K562 (cell line): ENCODE data around the gene NEK5. TPM values are rescaled to one million over a fixed set of nuclear protein-coding genes. Genes with fewer than 3 reads are reported as not detected.
A peak's percentile ranks its signal among the peaks of the same experiment; 100 is the strongest.

Experiments used
- CBFA2T2 ChIP-seq: fragments of 450-650 bp; conservative IDR thresholded peaks from 2 replicates; pipeline ENCODE4 v1.6.1; 2017; ENCODE audit warnings: mild to moderate bottlenecking
- EGR1 ChIP-seq: fragments of 450-650 bp; conservative IDR thresholded peaks from 2 replicates; pipeline ENCODE4 v1.6.1; 2017; ENCODE audit warnings: mild to moderate bottlenecking
- GTF2A2 ChIP-seq: IDR thresholded peaks from 2 replicates; pipeline ENCODE4 v1.6.1; 2016; ENCODE audit warnings: mild to moderate bottlenecking, missing genetic modification characterization, missing compliant biosample characterization
- KLF16 ChIP-seq: IDR thresholded peaks from 2 replicates; pipeline ENCODE4 v1.6.1; 2016; ENCODE audit warnings: antibody characterized with exemption
- MAZ ChIP-seq, 2 experiments: fragments of 450-650 bp in 1 of 2; sonication (generic) in 1 of 2; formaldehyde crosslinking; IDR thresholded peaks in 1 of 2; conservative IDR thresholded peaks in 1 of 2; 2 replicates each; pipeline versions ENCODE4 v1.4.0 to v1.5.0; 2020; ENCODE audit warnings: mild to moderate bottlenecking in 1 of 2, missing genetic modification reagents in 1 of 2
- NR2F6 ChIP-seq: fragments of 450-650 bp; formaldehyde crosslinking; IDR thresholded peaks from 2 replicates; pipeline ENCODE4 v1.4.0; 2020; ENCODE audit warnings: mild to moderate bottlenecking
- SMARCA4 ChIP-seq: fragments of 450-650 bp; IDR thresholded peaks from 2 replicates; pipeline ENCODE4 v1.6.1; 2016
- SNIP1 ChIP-seq: fragments of 450-650 bp; IDR thresholded peaks from 2 replicates; pipeline ENCODE4 v1.7.1; 2017; ENCODE audit warnings: low read depth, mild to moderate bottlenecking
- SRSF9 ChIP-seq: fragments of 200-400 bp; formaldehyde crosslinking; IDR thresholded peaks from 2 replicates; pipeline ENCODE4 v1.6.1; 2017; ENCODE audit warnings: low read depth, low read length, borderline replicate concordance
- TEAD2 ChIP-seq: fragments of 450-650 bp; IDR thresholded peaks from 2 replicates; pipeline ENCODE4 v1.6.1; 2016; ENCODE audit warnings: missing genetic modification characterization, control low read depth, missing compliant biosample characterization
- TFAM ChIP-seq: fragments of 250-450 bp; sonication (Bioruptor Pico); conservative IDR thresholded peaks from 2 replicates; pipeline ENCODE4 v1.5.0; 2021; ENCODE audit warnings: mild to moderate bottlenecking, moderate library complexity
- YY1 ChIP-seq, 3 experiments: IDR thresholded peaks; 2 replicates each; pipeline ENCODE4 v1.6.1; 2011; ENCODE audit warnings: low read length in 2 of 3, mild to moderate bottlenecking in 2 of 3, moderate library complexity in 2 of 3, borderline replicate concordance in 1 of 3, control low read depth in 1 of 3, low read depth in 1 of 3; ENCODE audit not compliant: insufficient read depth in 3 of 3, insufficient replicate concordance in 2 of 3, control insufficient read depth in 1 of 3, insufficient read length in 1 of 3; ENCODE audit errors: extremely low read depth in 1 of 3
- ZNF780A ChIP-seq: fragments of 250-450 bp; sonication (Bioruptor Pico); IDR thresholded peaks from 2 replicates; pipeline ENCODE4 v1.5.0; 2021; ENCODE audit warnings: mild to moderate bottlenecking
- polyA plus RNA-seq, 8 experiments: library from polyadenylated mRNA; depleted of rRNA in 4 of 8; stranded (reverse) in 5 of 8; unstranded in 3 of 8; fragments of >200 nt; fragmentation: Nextera tagmentation in 2 of 8; fragmentation: Illumina TruSeq in 1 of 8; extraction: Ambion mirVana in 2 of 8; extraction: Trizol in 1 of 8; gene quantifications; 2 replicates each; pipeline versions ENCODE4 v1.2.1 to v1.2.3, GENCODE V29; 2011 to 2014; ENCODE audit warnings: inconsistent platforms in 1 of 8, missing spikeins in 1 of 8
- total RNA-seq, 7 experiments: library from RNA; depleted of rRNA in 6 of 7; stranded (reverse); fragments of >200 nt in 6 of 7; fragmentation: Illumina TruSeq in 2 of 7; extraction: Trizol in 2 of 7; gene quantifications; 2 replicates each; pipeline versions ENCODE4 v1.2.1 to v1.2.3, GENCODE V29; 2011 to 2021; ENCODE audit warnings: low replicate concordance in 1 of 7
- TF ChIP-seq, protein P1 (sequence below): fragments of 250-450 bp; sonication (Bioruptor Pico); IDR thresholded peaks from 2 replicates; pipeline ENCODE4 v1.5.0; 2022; ENCODE audit warnings: mild to moderate bottlenecking
- TF ChIP-seq, protein P2 (sequence below): sonication (generic); formaldehyde crosslinking; IDR thresholded peaks from 2 replicates; pipeline ENCODE4 v1.8.0; 2022; ENCODE audit warnings: missing genetic modification reagents, mild to moderate bottlenecking, borderline replicate concordance
- TF ChIP-seq, protein P3 (sequence below): fragments of 250-450 bp; sonication (Bioruptor Pico); IDR thresholded peaks from 2 replicates; pipeline ENCODE4 v1.6.1; 2021; ENCODE audit warnings: mild to moderate bottlenecking
- TF ChIP-seq, protein P4 (sequence below), 2 experiments: fragments of 450-650 bp; IDR thresholded peaks; 2 replicates each; pipeline ENCODE4 v1.6.1; 2016
- TF ChIP-seq, protein P5 (sequence below): fragments of 250-450 bp; sonication (Bioruptor Pico); IDR thresholded peaks from 2 replicates; pipeline ENCODE4 v1.9.0; 2021; ENCODE audit warnings: mild to moderate bottlenecking

The NEK5 gene
- total and polyA plus RNA-seq, 9 of the 15 experiments (the other 6 are each of a cell fraction or from before 2014, with no cell fraction given): 0.09 to 0.44 (median 0.33) TPM

DNA sequence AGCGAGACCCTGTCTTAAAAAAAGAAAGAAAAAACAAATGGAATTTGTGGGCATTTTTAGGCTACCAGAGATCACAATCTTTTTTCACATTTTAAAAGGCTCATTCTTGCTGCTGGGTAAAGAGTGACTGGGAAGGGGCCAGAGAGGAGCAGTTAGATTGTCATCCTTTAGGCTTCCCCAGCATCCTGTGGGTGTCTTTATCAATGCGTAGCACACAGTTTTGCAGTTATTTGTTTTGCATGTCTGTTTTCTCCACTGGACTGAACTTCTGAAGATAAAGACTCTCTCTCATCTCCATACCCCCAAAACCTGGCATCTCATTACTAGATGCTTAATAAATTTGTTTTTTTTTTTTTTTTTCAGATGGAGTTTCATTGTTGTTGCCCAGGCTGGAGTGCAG lies 106.5 kb downstream of the NEK5 start (continued):
- TF ChIP-seq, protein P1, sequence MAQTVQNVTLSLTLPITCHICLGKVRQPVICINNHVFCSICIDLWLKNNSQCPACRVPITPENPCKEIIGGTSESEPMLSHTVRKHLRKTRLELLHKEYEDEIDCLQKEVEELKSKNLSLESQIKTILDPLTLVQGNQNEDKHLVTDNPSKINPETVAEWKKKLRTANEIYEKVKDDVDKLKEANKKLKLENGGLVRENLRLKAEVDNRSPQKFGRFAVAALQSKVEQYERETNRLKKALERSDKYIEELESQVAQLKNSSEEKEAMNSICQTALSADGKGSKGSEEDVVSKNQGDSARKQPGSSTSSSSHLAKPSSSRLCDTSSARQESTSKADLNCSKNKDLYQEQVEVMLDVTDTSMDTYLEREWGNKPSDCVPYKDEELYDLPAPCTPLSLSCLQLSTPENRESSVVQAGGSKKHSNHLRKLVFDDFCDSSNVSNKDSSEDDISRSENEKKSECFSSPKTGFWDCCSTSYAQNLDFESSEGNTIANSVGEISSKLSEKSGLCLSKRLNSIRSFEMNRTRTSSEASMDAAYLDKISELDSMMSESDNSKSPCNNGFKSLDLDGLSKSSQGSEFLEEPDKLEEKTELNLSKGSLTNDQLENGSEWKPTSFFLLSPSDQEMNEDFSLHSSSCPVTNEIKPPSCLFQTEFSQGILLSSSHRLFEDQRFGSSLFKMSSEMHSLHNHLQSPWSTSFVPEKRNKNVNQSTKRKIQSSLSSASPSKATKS (CRISPR knock-in tag): no peak
- TF ChIP-seq, protein P2, sequence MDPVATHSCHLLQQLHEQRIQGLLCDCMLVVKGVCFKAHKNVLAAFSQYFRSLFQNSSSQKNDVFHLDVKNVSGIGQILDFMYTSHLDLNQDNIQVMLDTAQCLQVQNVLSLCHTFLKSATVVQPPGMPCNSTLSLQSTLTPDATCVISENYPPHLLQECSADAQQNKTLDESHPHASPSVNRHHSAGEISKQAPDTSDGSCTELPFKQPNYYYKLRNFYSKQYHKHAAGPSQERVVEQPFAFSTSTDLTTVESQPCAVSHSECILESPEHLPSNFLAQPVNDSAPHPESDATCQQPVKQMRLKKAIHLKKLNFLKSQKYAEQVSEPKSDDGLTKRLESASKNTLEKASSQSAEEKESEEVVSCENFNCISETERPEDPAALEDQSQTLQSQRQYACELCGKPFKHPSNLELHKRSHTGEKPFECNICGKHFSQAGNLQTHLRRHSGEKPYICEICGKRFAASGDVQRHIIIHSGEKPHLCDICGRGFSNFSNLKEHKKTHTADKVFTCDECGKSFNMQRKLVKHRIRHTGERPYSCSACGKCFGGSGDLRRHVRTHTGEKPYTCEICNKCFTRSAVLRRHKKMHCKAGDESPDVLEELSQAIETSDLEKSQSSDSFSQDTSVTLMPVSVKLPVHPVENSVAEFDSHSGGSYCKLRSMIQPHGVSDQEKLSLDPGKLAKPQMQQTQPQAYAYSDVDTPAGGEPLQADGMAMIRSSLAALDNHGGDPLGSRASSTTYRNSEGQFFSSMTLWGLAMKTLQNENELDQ (CRISPR knock-in tag): no peak
- TF ChIP-seq SRSF9 (no peak), ZNF780A (no peak), SMARCA4 (no peak), TFAM (CRISPR knock-in tag) (no peak), EGR1 (peak; percentile 22; the same call in 1 of the 2 replicates), NR2F6 (no peak), CBFA2T2 (peak; percentile 59), YY1 (IDR thresholded peaks at IDR 0.05; ENCODE audit: borderline replicate concordance in 1 of 3, control insufficient read depth in 1 of 3, extremely low read depth in 1 of 3, insufficient read depth in 3 of 3, insufficient read length in 1 of 3, insufficient replicate concordance in 2 of 3, low read depth in 1 of 3, low read length in 2 of 3) (no peak), GTF2A2 (tag) (no peak), SNIP1 (no peak), MAZ (CRISPR knock-in tag; conservative IDR thresholded peaks at IDR 0.05 in 1 of 2, IDR thresholded peaks at IDR 0.05 in 1 of 2) (no peak), TEAD2 (tag) (no peak), KLF16 (no peak)
- TF ChIP-seq, protein P3, sequence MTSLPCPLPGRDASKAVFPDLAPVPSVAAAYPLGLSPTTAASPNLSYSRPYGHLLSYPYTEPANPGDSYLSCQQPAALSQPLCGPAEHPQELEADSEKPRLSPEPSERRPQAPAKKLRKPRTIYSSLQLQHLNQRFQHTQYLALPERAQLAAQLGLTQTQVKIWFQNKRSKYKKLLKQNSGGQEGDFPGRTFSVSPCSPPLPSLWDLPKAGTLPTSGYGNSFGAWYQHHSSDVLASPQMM: no peak
- TF ChIP-seq, protein P4, sequence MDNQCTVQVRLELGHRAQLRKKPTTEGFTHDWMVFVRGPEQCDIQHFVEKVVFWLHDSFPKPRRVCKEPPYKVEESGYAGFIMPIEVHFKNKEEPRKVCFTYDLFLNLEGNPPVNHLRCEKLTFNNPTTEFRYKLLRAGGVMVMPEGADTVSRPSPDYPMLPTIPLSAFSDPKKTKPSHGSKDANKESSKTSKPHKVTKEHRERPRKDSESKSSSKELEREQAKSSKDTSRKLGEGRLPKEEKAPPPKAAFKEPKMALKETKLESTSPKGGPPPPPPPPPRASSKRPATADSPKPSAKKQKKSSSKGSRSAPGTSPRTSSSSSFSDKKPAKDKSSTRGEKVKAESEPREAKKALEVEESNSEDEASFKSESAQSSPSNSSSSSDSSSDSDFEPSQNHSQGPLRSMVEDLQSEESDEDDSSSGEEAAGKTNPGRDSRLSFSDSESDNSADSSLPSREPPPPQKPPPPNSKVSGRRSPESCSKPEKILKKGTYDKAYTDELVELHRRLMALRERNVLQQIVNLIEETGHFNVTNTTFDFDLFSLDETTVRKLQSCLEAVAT (IDR thresholded peaks at IDR 0.05): no peak
- TF ChIP-seq, protein P5, sequence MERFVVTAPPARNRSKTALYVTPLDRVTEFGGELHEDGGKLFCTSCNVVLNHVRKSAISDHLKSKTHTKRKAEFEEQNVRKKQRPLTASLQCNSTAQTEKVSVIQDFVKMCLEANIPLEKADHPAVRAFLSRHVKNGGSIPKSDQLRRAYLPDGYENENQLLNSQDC (CRISPR knock-in tag): no peak
